ENCODE results near the gene AGBL1.

AGBL1 gene

DNA sequence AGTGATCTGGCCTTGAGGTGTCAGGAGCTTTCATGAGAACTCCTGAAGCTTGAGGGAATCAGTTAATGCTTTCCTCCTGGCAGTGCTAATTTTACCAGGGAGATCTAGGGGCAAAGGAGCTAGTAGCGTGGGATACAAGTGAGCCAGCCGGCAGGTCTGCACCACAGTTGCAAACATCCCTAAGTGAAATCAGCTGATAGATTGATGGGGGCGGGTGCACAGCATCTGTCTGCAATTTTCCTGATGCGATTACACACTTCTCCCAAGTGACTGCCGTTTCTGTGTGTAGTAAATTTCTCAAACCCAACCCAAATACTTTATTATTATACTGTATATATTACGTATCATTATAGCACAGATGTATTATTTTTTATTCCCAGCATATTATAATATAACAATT is 304.5 kb downstream of the AGBL1 start:
- TF ChIP-seq, protein P1, sequence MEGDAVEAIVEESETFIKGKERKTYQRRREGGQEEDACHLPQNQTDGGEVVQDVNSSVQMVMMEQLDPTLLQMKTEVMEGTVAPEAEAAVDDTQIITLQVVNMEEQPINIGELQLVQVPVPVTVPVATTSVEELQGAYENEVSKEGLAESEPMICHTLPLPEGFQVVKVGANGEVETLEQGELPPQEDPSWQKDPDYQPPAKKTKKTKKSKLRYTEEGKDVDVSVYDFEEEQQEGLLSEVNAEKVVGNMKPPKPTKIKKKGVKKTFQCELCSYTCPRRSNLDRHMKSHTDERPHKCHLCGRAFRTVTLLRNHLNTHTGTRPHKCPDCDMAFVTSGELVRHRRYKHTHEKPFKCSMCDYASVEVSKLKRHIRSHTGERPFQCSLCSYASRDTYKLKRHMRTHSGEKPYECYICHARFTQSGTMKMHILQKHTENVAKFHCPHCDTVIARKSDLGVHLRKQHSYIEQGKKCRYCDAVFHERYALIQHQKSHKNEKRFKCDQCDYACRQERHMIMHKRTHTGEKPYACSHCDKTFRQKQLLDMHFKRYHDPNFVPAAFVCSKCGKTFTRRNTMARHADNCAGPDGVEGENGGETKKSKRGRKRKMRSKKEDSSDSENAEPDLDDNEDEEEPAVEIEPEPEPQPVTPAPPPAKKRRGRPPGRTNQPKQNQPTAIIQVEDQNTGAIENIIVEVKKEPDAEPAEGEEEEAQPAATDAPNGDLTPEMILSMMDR (IDR thresholded peaks at IDR 0.05; ENCODE audit: borderline replicate concordance, insufficient read depth, low read depth, low read length), result no peak

GRCh38 chr15:86392296-86392695 is 312.6 kb downstream of the AGBL1 start:
- TF ChIP-seq, protein P1 (IDR thresholded peaks at IDR 0.05; ENCODE audit: borderline replicate concordance, insufficient read depth, low read depth, low read length), result no peak
- no peak overlapping the region for H3K4me3 ChIP-seq (ENCODE audit: low read depth, low read length)

More for the DNA sequence above, 304.5 kb downstream of the AGBL1 start:
- no peak overlapping the region for H3K4me3 ChIP-seq (ENCODE audit: low read depth, low read length)

- TF ChIP-seq, protein P1 (IDR thresholded peaks at IDR 0.05; ENCODE audit: borderline replicate concordance, insufficient read depth, low read depth, low read length), result no peak
- H3K4me3 ChIP-seq (ENCODE audit: low read depth, low read length), result no peak overlapping the region
These were observed 313.2 kb downstream of the AGBL1 start for GRCh38 chr15:86392874-86393273.

GRCh38 chr15:86394866-86395265 is 315.2 kb downstream of the AGBL1 start:
- TF ChIP-seq, protein P1 (IDR thresholded peaks at IDR 0.05; ENCODE audit: borderline replicate concordance, insufficient read depth, low read depth, low read length), result no peak
- H3K4me3 ChIP-seq (ENCODE audit: low read depth, low read length), result no peak overlapping the region

DNA sequence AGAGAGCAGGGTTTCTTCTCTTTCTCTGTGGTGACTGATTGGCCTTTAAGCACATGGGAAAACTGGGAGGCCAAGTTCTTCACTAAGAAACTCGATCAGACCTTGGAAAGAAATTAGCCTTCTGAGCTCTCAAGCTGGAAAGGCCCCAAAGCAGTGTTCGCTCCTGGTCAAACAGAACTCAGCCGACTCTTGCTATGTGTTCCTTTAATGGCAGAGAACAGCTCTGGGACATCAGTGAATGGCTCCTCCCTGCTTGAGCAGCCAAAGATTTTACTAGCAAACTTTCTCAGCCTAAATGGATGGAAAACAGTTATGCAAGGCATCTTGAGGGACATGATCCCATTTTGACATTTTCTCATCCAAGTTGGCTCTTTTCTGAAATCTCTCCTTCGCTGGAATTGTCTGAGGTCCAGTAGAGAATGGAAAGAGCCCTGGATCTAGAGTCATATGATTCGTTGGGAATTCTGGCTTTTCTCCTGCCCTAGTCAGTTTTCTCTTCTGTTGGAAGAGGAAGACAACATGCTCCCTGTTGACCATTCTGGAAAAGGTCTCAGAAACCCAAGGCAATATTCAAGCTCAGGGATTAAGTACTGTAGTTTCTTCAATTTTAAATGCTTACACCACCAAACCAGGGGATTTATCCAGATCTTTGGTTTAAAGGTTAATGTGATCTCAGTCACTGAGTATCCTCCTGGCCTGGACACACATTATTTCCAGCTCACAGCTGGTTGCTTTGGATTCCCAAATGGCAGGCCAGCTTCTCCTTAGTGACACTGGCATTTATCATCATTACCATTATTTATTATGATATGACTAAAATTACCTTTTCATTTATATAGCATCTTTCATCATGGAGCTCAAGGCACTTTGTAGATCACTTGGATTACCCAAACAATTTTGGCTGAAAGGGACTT is 319.6 kb downstream of the AGBL1 start:
- TF ChIP-seq, protein P1 (IDR thresholded peaks at IDR 0.05; ENCODE audit: borderline replicate concordance, insufficient read depth, low read depth, low read length), result no peak

DNA sequence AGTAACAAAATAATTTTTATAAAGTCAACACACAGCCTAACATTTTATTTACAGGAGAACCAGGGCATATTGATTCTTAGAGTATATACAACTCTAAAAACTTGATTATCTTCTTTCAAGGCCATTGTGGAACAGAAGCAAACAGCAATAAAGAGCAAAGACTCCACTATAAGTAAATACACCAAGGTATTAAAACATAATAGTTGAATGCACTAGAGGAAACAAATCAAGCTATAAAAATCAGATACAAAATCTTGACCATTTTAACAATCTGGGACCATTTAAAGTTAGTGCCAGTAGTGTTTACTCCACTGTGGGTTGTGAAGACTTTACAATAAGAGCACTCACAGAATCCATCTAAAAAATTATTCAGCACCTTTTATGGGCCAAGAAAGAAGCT is 323.6 kb downstream of the AGBL1 start:
- TF ChIP-seq, protein P1 (IDR thresholded peaks at IDR 0.05; ENCODE audit: borderline replicate concordance, insufficient read depth, low read depth, low read length), result no peak
- no peak overlapping the region for H3K4me3 ChIP-seq (ENCODE audit: low read depth, low read length)

More for the DNA sequence above, 319.6 kb downstream of the AGBL1 start:
- no peak overlapping the region for H3K4me3 ChIP-seq (ENCODE audit: low read depth, low read length)

Data from GM12875 (cell line).